Thoracic aorta (tissue), 2 donors: ENCODE data around the gene SSR2. TPM values are rescaled to one million over a fixed set of nuclear protein-coding genes. Genes with fewer than 3 reads are reported as not detected.

Source experiments
- ATAC-seq: fragments of 150-250 bp; one replicate; pipeline ENCODE4 v1.8.0; 2017; ENCODE audit warnings: low read depth; ENCODE audit not compliant: insufficient number of reproducible peaks, low FRiP score
- DNase-seq: peaks from one replicate; pipeline ENCODE4 v3.0.0-alpha.2; 2020; ENCODE audit warnings: low spot score
- H3K27ac ChIP-seq, 2 donors: fragments of 200-600 bp; sonication (generic); 1 replicate in 1 of 2; 2 replicates in 1 of 2; pipeline ENCODE4 v1.5.1; 2016; ENCODE audit warnings: mild to moderate bottlenecking in 2 of 2, moderate library complexity in 2 of 2
- H3K27me3 ChIP-seq: fragments of 200-600 bp; sonication (generic); replicated peaks from 2 replicates; pipeline ENCODE4 v1.6.0; 2016; ENCODE audit warnings: mild to moderate bottlenecking; ENCODE audit not compliant: insufficient read depth
- H3K36me3 ChIP-seq: fragments of 200-600 bp; sonication (generic); one replicate; pipeline ENCODE4 v1.5.1; 2016
- H3K4me1 ChIP-seq, 2 donors: fragments of 200-600 bp; sonication (generic); 1 replicate in 1 of 2; 2 replicates in 1 of 2; pipeline versions ENCODE4 v1.5.1 to v1.6.0; 2016; ENCODE audit warnings: low read depth in 2 of 2, mild to moderate bottlenecking in 1 of 2; ENCODE audit not compliant: control insufficient read depth in 1 of 2
- H3K4me3 ChIP-seq: fragments of 200-600 bp; sonication (generic); 2 replicates; pipeline ENCODE4 v1.5.1; 2016; ENCODE audit warnings: mild to moderate bottlenecking
- H3K9me3 ChIP-seq: fragments of 200-600 bp; sonication (generic); 2 replicates; pipeline ENCODE4 v1.5.1; 2016
- total RNA-seq, 2 donors: library from RNA; depleted of rRNA; stranded (reverse); fragments of >200 nt; gene quantifications; one replicate each; pipeline versions ENCODE4 v1.1.0 to v1.2.3, GENCODE V29; 2016
- TF ChIP-seq, protein P1 (sequence below): fragments of 200-600 bp; sonication (generic); IDR thresholded peaks from one replicate; pipeline ENCODE4 v1.5.1; 2019; ENCODE audit warnings: antibody characterized with exemption

SSR2 gene
- total RNA-seq, 2 donors from 2014 or later: 132 to 241 TPM

DNA sequence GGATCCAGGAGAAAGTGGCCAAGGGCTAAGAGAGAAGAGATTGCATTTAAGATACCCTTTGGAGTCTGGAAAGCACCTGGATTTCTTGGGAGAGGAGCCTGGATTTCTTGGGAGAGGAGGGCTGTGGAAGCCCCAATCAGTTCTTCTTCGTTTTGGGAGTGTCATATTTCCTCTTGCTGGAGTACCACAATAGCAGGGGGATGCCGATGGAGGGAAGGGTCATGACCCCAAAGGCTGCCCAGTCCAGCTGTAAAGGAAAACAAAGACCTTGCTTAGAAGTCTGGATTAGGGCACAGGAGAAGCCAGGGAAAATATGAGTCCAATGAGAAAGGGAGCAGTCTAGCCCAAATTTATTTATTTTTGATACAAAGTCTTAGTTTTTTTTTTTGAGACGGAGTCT lies 11.3 kb downstream of the SSR2 start:
- no peak for ATAC-seq
- TF ChIP-seq, protein P1, sequence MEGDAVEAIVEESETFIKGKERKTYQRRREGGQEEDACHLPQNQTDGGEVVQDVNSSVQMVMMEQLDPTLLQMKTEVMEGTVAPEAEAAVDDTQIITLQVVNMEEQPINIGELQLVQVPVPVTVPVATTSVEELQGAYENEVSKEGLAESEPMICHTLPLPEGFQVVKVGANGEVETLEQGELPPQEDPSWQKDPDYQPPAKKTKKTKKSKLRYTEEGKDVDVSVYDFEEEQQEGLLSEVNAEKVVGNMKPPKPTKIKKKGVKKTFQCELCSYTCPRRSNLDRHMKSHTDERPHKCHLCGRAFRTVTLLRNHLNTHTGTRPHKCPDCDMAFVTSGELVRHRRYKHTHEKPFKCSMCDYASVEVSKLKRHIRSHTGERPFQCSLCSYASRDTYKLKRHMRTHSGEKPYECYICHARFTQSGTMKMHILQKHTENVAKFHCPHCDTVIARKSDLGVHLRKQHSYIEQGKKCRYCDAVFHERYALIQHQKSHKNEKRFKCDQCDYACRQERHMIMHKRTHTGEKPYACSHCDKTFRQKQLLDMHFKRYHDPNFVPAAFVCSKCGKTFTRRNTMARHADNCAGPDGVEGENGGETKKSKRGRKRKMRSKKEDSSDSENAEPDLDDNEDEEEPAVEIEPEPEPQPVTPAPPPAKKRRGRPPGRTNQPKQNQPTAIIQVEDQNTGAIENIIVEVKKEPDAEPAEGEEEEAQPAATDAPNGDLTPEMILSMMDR: no peak
- peaks cover 50% of the 10 kb centered on the region for H3K36me3 ChIP-seq
- H3K9me3 ChIP-seq: no peaks in the 10 kb centered on the region
- H3K4me1 ChIP-seq: no peaks in the 10 kb centered on the region
- no peaks in the 10 kb centered on the region for H3K27me3 ChIP-seq
- DNase-seq: no peak
- no peak overlapping the region for H3K27ac ChIP-seq
- H3K4me3 ChIP-seq: no peak overlapping the region

DNA sequence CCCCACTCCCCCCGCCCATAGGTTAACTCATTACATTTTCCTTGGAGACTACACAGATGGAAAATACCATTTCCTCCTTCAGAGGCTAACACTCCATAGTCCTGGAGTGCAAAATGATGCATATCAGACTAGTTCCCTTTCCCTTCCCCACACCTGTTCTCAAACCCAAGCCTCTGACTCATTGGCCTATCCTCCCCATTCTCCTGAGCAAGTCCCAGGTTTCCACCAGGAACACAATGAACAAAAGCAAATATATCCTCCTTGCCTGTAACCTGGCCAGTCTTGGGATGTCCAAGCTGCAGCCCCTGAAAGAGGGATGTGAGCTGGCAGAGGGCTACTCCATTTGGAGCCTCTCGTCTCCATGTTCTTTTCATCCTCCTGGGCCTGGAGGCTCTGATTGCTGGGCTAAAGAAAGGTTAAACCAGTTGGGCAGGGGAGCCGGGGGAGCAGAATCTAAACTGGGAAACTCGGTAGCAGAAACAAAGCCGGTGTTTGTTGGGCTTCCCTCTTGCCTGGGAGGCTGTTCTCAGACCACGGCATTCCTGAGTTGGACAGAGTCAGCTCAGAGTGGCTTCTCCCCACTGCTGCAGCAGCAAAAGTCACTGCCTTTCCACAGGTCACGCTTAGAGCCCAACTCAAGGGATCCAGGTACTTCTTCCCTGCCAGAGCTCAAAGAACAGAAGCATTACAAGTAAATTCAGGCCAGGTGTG lies 13.9 kb downstream of the SSR2 start:
- DNase-seq (no peak), ATAC-seq (no peak)
- H3K4me1 ChIP-seq: no peaks in the 10 kb centered on the region
- H3K4me3 ChIP-seq: no peak overlapping the region
- TF ChIP-seq, protein P1: no peak
- H3K9me3 ChIP-seq: no peaks in the 10 kb centered on the region
- no peaks in the 10 kb centered on the region for H3K27me3 ChIP-seq
- peaks cover 28% of the 10 kb centered on the region for H3K36me3 ChIP-seq
- no peak overlapping the region for H3K27ac ChIP-seq

DNA sequence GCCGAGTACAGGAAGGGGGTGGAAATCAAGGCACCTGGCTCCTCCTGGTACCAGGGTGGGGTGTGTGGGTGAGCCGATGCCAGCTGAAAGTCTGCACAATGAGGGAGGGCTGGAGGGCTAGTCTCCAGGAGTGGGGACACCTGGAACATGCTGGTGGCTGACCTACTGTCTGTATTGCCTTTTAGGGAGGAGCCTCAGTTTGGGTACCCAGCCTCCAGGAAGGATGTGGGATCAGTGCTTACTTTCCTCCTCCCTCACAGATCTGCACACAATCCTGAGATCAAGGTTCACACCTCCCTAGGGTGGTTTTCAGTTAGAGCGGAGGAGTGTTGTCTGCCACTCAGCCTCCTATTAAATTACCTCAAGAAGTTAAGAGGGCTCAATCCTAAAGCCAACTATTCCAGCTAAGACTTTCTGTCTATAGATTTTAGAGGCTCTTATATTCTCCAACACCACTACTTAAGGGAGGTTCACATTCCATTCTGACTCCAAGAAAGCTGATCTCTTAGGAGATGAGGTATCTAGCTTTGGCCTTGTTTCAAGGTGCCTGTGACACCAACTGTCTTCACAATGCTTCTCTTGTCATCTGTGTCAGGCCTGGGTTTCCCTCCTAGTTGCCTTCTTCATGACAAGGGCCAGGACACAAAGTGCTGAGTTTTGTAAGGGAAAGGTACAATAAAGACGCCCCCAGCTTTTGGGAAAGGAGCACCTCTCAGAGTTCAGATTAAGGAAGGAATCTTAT lies 15.7 kb downstream of the SSR2 start:
- Histone ChIP-seq H3K27ac (no peak overlapping the region), H3K27me3 (no peaks in the 10 kb centered on the region), H3K4me1 (no peaks in the 10 kb centered on the region), H3K36me3 (peaks cover 12% of the 10 kb centered on the region), H3K9me3 (no peaks in the 10 kb centered on the region), H3K4me3 (no peak overlapping the region)
- TF ChIP-seq, protein P1: no peak
- DNase-seq (no peak), ATAC-seq (no peak)

DNA sequence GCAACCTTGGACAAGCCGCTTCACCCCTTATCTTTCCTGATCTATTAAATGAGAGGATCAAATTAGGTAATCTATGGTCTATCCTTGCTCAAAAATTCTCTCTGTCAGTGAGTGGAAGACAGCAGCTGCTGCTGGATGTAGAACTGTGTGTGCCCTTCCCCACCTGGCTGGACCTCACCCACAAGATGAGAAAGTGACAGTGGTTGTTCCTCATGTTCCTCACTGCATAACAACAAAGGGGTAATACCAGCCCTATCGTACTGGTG lies 16.9 kb downstream of the SSR2 start:
- no peaks in the 10 kb centered on the region for H3K4me1 ChIP-seq
- H3K4me3 ChIP-seq: no peak overlapping the region
- no peak overlapping the region for H3K27ac ChIP-seq
- no peak for ATAC-seq
- TF ChIP-seq, protein P1: no peak
- DNase-seq: no peak
- no peaks in the 10 kb centered on the region for H3K9me3 ChIP-seq
- H3K27me3 ChIP-seq: no peaks in the 10 kb centered on the region
- H3K36me3 ChIP-seq: peaks cover 6% of the 10 kb centered on the region

DNA sequence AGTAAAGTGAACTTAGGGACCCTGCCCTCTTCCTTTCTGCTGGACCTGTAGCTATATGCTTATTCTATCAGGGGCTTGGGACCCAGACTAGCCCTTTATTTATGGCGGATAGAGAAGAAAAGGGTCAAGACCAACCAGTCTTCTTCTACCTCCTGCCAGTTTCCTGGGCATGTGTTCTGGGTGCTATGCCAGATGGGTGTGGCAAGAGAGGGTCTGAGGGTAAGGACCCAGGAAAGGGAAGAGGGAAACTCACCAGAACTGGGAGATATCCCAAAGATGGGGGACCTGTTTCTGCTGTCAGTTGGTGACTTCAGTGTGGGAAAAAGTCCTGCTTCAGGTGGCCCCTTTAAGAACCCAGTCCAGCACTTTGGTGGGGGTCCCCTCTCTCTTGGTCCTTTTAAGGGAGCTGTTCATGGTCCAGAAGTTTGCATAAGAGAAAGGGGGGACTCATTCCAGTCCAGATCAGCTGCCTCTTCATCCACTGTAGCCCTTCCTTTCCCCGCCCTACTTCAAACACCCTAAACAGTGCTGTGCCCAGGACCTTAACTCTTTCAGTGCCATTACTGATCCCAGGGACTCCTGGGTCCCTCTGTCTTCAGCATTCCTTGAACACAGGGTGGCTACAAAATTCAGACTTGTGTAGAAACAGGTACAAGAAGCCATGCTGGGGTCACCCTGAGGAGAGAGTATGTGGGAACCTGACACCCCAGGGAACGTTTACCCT lies 18.4 kb downstream of the SSR2 start:
- H3K27me3 ChIP-seq: no peaks in the 10 kb centered on the region
- no peak overlapping the region for H3K4me3 ChIP-seq
- H3K36me3 ChIP-seq: peaks cover 3% of the 10 kb centered on the region
- TF ChIP-seq, protein P1: no peak
- no peak overlapping the region for H3K27ac ChIP-seq
- H3K9me3 ChIP-seq: no peaks in the 10 kb centered on the region
- DNase-seq (no peak), ATAC-seq (no peak)
- H3K4me1 ChIP-seq: no peaks in the 10 kb centered on the region
